Endodermal cell (in vitro differentiated cells): Measurements from ENCODE around the gene VAV2. TPM values are rescaled to one million over a fixed set of nuclear protein-coding genes. Genes with fewer than 3 reads are reported as not detected.

ENCODE experiments used
- DNase-seq: peaks from one replicate; pipeline ENCODE4 v3.0.0-alpha.2; 2017
- H3K27ac ChIP-seq: 2 replicates; pipeline ENCODE4 v1.5.1; 2013; ENCODE audit warnings: mild to moderate bottlenecking, low read depth, low read length, moderate library complexity
- H3K27me3 ChIP-seq: 2 replicates; pipeline ENCODE4 v1.6.1; 2013; ENCODE audit warnings: mild to moderate bottlenecking, low read length, moderate library complexity; ENCODE audit not compliant: insufficient read depth, control insufficient read depth, poor library complexity, severe bottlenecking
- H3K36me3 ChIP-seq: 2 replicates; pipeline ENCODE4 v1.7.0; 2013; ENCODE audit warnings: mild to moderate bottlenecking, low read length, moderate library complexity; ENCODE audit not compliant: control insufficient read depth, insufficient read depth
- H3K4me1 ChIP-seq: one replicate; pipeline ENCODE4 v1.7.0; 2013; ENCODE audit warnings: low read length; ENCODE audit not compliant: control insufficient read depth, insufficient read depth
- H3K4me3 ChIP-seq: 2 replicates; pipeline ENCODE4 v1.5.1; 2013; ENCODE audit warnings: mild to moderate bottlenecking, low read length, moderate library complexity
- H3K9ac ChIP-seq: 2 replicates; pipeline ENCODE4 v1.6.1; 2013; ENCODE audit warnings: mild to moderate bottlenecking, low read length, moderate library complexity; ENCODE audit not compliant: poor library complexity, severe bottlenecking; ENCODE audit errors: extremely low read depth
- H3K9me3 ChIP-seq: 2 replicates; pipeline ENCODE4 v1.6.1; 2013; ENCODE audit warnings: mild to moderate bottlenecking, low read length, moderate library complexity; ENCODE audit not compliant: control insufficient read depth
- H3K27ac Mint-ChIP-seq: 2 replicates; pipeline ENCODE4 v1.8.0; 2020; ENCODE audit warnings: mixed read lengths
- H3K27me3 Mint-ChIP-seq: 2 replicates; pipeline ENCODE4 v1.8.0; 2021; ENCODE audit warnings: mild to moderate bottlenecking, mixed read lengths; ENCODE audit not compliant: insufficient read depth
- H3K36me3 Mint-ChIP-seq: 2 replicates; pipeline ENCODE4 v1.8.0; 2020; ENCODE audit warnings: low read depth, mixed read lengths
- H3K4me1 Mint-ChIP-seq: 2 replicates; pipeline ENCODE4 v1.8.0; 2020; ENCODE audit warnings: mixed read lengths
- H3K4me3 Mint-ChIP-seq: 2 replicates; pipeline ENCODE4 v1.8.0; 2020; ENCODE audit warnings: mild to moderate bottlenecking, moderate library complexity, mixed read lengths
- H3K9me3 Mint-ChIP-seq: 2 replicates; pipeline ENCODE4 v1.8.0; 2020; ENCODE audit warnings: mild to moderate bottlenecking, mixed read lengths
- CTCF ChIP-seq: fragments of 200-600 bp; sonication (generic); conservative IDR thresholded peaks from 2 replicates; pipeline ENCODE4 v1.5.0; 2021; ENCODE audit warnings: antibody characterized with exemption, mild to moderate bottlenecking
- WGBS, 2 experiments: methylation state at CpG; one replicate each; pipeline versions ENCODE4 v1.1.5 to v1.1.7; 2013; ENCODE audit warnings: missing lambda C conversion rate in 2 of 2, mixed read lengths in 1 of 2; ENCODE audit not compliant: insufficient coverage in 1 of 2, insufficient read length in 1 of 2; 5-methylcytosine and 5-hydroxymethylcytosine counted together
- total RNA-seq, 2 donors: library from RNA; stranded (reverse); fragmentation: NEBNext Ultra II Directional in 1 of 2; extraction: Animal tissue kit (Norgen Biotek cat#: 25700) in 1 of 2; gene quantifications; 2 replicates in 1 of 2; 3 replicates in 1 of 2; pipeline ENCODE4 v1.2.1, GENCODE V29; 2021

Gene VAV2
- total RNA-seq, 2 donors from 2014 or later = 29.8 to 35.9 TPM

DNA sequence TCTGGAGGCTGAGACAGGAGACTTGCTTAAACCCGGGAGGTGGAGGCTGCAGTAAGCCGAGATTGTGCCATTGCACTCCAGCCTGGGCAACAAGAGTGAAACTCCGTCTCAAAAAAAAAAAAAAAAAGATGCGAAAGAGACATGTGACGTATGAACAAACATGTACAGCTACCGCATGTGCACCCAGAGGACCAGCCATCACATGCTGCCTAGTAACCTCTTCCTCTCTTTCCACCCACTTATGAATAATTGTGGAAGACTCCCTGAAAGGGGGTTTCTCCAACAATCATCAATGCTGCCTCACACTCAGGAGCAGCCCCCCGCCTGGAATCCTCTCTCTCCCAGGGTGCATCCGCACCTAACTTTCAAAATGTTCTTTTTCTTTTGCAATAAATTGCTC lies 256.2 kb downstream of the VAV2 start:
- no peak overlapping the region for H3K27ac Mint-ChIP-seq
- WGBS, 2 experiments = 93 to 95% methylated on average over 2 to 8 of the region's 8 CpGs
- peaks cover 2% of the 10 kb centered on the region for H3K4me1 ChIP-seq
- no peak overlapping the region for H3K27ac ChIP-seq
- no peak overlapping the region for H3K4me3 Mint-ChIP-seq
- H3K27me3 ChIP-seq = no peaks in the 10 kb centered on the region
- DNase-seq = no peak
- H3K4me3 ChIP-seq = no peak overlapping the region
- no peaks in the 10 kb centered on the region for H3K9me3 ChIP-seq
- no peaks in the 10 kb centered on the region for H3K27me3 Mint-ChIP-seq
- no peaks in the 10 kb centered on the region for H3K9me3 Mint-ChIP-seq
- H3K36me3 Mint-ChIP-seq = no peaks in the 10 kb centered on the region
- peaks cover 5% of the 10 kb centered on the region for H3K4me1 Mint-ChIP-seq
- H3K9ac ChIP-seq = no peak overlapping the region
- TF ChIP-seq CTCF = no peak
- no peaks in the 10 kb centered on the region for H3K36me3 ChIP-seq

GRCh38 chr9:133735415-133735775 lies 256.7 kb downstream of the VAV2 start:
- peaks cover 5% of the 10 kb centered on the region for H3K4me1 Mint-ChIP-seq
- no peak for TF ChIP-seq CTCF
- H3K4me1 ChIP-seq = peaks cover 2% of the 10 kb centered on the region
- H3K27ac ChIP-seq = no peak overlapping the region
- no peaks in the 10 kb centered on the region for H3K9me3 ChIP-seq
- peak overlapping the region; percentile 46 for H3K27ac Mint-ChIP-seq
- H3K36me3 ChIP-seq = no peaks in the 10 kb centered on the region
- no peaks in the 10 kb centered on the region for H3K27me3 ChIP-seq
- H3K36me3 Mint-ChIP-seq = no peaks in the 10 kb centered on the region
- H3K9ac ChIP-seq = no peak overlapping the region
- no peak overlapping the region for H3K4me3 Mint-ChIP-seq
- no peaks in the 10 kb centered on the region for H3K27me3 Mint-ChIP-seq
- H3K9me3 Mint-ChIP-seq = no peaks in the 10 kb centered on the region
- peak; percentile 67 for DNase-seq
- WGBS, 2 experiments = 37 to 46% methylated on average over 8 to 10 of the region's 10 CpGs
- H3K4me3 ChIP-seq = no peak overlapping the region

DNA sequence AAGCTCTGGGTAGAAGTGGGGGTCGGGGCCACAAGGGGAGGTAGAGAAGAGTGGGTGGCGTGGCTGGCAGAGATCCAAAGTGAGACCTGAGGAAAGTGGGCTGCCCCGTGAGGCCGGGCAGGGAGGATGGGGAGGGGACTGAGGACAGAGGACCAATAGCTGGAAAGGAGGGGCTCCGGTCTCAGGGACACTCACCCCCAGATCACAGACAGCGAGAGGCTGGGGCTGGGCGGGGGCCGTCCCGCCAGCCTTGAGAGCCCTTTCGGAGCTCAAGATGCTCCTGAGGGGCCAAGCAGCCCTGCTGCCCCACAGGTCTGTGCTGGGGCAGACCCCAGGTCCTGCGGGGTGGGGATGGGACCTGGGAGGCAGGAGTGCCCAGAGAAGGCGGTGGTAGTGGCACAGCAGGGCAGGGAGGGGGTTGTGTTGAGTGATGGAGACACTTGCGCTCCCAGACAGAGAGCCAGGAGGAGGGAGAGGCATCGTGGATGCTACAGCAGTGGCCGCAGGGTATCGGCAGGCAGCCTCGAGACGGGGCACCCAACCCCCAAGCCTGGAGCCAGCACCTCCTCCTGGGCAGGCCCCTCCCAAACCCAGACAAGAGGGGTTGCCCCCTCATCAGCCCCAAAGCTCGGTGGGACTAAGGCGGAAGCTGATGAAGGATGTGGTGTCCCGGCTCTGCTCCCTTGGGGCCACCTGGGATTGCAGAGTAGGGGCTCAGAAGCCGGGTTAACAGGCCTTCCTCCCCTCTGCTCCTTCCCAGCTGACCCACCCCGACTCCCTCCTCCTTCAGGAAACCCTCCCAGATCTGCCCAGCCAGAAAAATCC lies 257.3 kb downstream of the VAV2 start:
- DNase-seq = no peak
- no peaks in the 10 kb centered on the region for H3K9me3 ChIP-seq
- WGBS, 2 experiments = 74 to 83% methylated on average over 11 to 23 of the region's 23 CpGs
- TF ChIP-seq CTCF = no peak
- Mint-ChIP-seq H3K36me3 (no peaks in the 10 kb centered on the region), H3K9me3 (no peaks in the 10 kb centered on the region), H3K27ac (peak overlapping the region; percentile 46), H3K4me1 (peaks cover 5% of the 10 kb centered on the region), H3K27me3 (no peaks in the 10 kb centered on the region), H3K4me3 (no peak overlapping the region)
- peaks cover 2% of the 10 kb centered on the region for H3K4me1 ChIP-seq
- no peak overlapping the region for H3K9ac ChIP-seq
- H3K27me3 ChIP-seq = no peaks in the 10 kb centered on the region
- no peak overlapping the region for H3K27ac ChIP-seq
- H3K4me3 ChIP-seq = no peak overlapping the region
- no peaks in the 10 kb centered on the region for H3K36me3 ChIP-seq
